ENCODE data around the gene COL1A1.

COL1A1 gene

GRCh38 chr17:50172130-50172529 lies 29.3 kb downstream of the COL1A1 start:
- DNase-seq (ENCODE audit: low read depth in 2 of 2): no peak

GRCh38 chr17:50171371-50172071 lies 29.9 kb downstream of the COL1A1 start:
- DNase-seq (ENCODE audit: low read depth in 2 of 2): no peak

GRCh38 chr17:50170662-50171370 lies 30.6 kb downstream of the COL1A1 start:
- DNase-seq (ENCODE audit: low read depth in 2 of 2): no peak

GRCh38 chr17:50169881-50170459 lies 31.5 kb downstream of the COL1A1 start:
- DNase-seq (ENCODE audit: low read depth in 2 of 2): no peak

- DNase-seq (ENCODE audit: low read depth in 2 of 2): no peak
Measured at GRCh38 chr17:50169121-50169764, 32.2 kb downstream of the COL1A1 start.

- no peak for DNase-seq (ENCODE audit: low read depth in 2 of 2)
Measured at GRCh38 chr17:50168319-50168718, 33.1 kb downstream of the COL1A1 start.

- DNase-seq (ENCODE audit: low read depth in 2 of 2): no peak
Measured at GRCh38 chr17:50167371-50167770, 34.1 kb downstream of the COL1A1 start.

GRCh38 chr17:50166518-50167181 lies 34.8 kb downstream of the COL1A1 start:
- DNase-seq (ENCODE audit: low read depth in 2 of 2): no peak

GRCh38 chr17:50165867-50166517 lies 35.4 kb downstream of the COL1A1 start, which contains the start of gene SGCA:
SGCA (plus strand) TSS chr17:50166005; CDS start chr17:50166041, 36 bp downstream.
- no peak for DNase-seq (ENCODE audit: low read depth in 2 of 2)

- DNase-seq (ENCODE audit: low read depth in 2 of 2): no peak
Measured at GRCh38 chr17:50165466-50165865, 36.0 kb downstream of the COL1A1 start.

GRCh38 chr17:50165066-50165465 lies 36.4 kb downstream of the COL1A1 start:
- DNase-seq (ENCODE audit: low read depth in 2 of 2): no peak

- DNase-seq (ENCODE audit: low read depth in 2 of 2): no peak
Measured at GRCh38 chr17:50164697-50164988, 36.8 kb downstream of the COL1A1 start.

- DNase-seq (ENCODE audit: low read depth in 2 of 2): no peak
Measured at GRCh38 chr17:50163843-50164696, 37.4 kb downstream of the COL1A1 start.

GRCh38 chr17:50162466-50163254 lies 38.8 kb downstream of the COL1A1 start:
- DNase-seq (ENCODE audit: low read depth in 2 of 2): no peak

GRCh38 chr17:50161911-50162288 lies 39.5 kb downstream of the COL1A1 start:
- no peak for DNase-seq (ENCODE audit: low read depth in 2 of 2)

GRCh38 chr17:50161023-50161910 lies 40.2 kb downstream of the COL1A1 start:
- DNase-seq (ENCODE audit: low read depth in 2 of 2): peak; percentile 90

- no peak for DNase-seq (ENCODE audit: low read depth in 2 of 2)
Measured at GRCh38 chr17:50157891-50158290, 43.5 kb downstream of the COL1A1 start.

- no peak for DNase-seq (ENCODE audit: low read depth in 2 of 2)
Measured at GRCh38 chr17:50155115-50155819, 46.2 kb downstream of the COL1A1 start.
